ENCODE measurements around the gene GMCL2.

GMCL2 gene

DNA sequence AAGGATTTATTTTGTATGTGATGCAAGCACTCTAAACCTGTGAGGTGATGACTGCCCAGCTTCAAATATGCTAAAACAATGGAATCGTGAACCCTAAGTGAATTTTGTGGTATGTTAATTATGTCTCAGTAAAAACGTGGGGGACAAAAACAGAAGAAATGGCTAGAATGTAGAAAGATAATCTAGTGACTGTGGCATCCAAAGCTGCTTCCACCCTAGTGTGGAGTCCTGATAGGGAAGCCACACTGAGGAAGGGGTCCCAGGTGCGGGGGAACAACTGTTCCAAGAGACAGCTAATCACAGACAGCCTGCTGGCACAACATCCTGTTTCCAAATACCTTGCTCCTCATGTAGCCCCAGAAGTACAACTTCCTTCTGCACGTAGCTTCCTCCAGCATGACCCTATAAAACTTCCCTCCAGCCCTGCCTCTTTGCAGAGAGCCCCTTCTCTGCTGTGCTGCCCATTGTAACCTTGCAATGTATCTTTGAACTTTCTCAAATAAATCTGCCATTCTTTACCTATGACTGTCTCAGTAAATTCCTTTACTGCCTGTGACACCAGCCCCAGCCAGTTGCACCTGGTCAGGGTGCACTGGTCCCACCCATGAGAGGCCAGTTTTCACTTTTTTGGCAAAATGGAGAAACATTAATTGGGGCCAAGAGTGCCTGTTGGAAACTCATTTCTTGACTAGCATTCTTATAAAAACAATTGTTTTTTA, 4.9 kb downstream of the GMCL2 start:
- no peak for DNase-seq

DNA sequence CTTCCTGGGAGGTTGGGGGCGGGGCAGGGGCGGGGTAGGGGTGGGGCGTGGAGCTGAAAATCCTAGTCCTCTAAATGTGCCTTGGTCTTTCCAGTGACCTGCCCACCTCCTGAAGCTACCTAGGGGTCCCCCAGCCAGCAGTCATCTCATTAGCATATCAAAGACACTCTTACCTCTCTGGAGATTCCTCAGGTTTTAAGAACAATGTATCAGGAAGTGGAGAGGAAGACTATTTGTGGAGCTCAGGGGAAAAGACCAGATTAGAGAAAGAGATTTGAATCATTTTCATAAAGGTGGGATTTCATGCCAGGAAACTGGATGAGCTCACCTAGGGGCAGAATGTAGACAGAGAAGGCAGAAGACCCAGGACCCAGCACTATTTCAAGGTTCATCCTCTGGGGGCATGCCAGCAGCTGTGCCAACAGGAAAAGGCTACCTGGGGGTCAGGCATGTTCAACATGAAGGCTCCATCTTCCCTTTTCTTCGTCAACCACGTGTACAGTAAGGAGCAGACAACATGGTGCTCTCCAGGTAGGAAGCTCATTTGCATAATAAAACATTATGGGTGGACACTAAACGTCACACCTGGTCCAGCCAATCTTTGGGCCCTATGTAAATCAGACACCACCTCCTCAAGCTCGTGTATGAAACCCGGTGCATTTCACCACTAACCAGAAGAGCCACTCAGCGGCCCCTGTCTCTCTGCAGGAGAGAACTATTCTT, 6.9 kb downstream of the GMCL2 start:
- no peak for DNase-seq

DNA sequence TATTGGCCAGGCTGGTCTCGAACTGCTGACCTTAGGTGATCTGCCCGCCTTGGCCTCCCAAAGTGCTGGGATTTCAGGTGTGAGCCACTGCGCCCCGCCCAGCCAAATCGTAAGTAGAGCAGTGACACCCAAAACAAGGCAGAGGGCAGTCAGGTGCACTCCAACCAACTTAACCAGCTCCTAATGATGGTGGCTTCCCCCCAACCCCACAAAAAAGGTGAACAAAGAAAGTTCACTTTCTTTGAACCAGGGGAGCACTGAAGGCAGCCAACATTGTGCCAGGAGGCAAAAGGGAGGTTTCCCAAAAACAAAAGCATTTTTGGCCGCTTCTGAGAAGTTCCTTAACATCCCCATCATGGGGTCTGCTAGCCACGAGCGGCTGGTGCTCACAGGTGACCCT, 9.6 kb downstream of the GMCL2 start:
- DNase-seq, result no peak

DNA sequence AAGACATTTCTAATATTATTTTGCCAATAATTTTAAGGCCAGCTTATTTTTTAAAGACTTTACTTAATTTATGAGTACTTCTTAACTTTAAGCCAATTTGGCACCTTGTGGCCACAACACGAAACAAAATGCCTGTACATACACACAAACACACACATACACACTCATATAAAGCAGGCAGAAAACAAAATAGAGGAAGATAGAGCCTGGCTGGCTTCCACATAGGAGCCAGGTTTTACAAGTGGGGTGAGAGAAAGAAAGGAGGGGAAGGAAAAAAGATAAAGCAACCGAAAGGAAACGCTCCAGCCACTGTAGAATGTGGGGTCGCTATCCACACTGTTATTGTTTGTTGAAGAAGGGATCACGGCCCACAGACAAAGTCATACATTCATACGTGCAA, 10.4 kb downstream of the GMCL2 start:
- no peak for DNase-seq

DNA sequence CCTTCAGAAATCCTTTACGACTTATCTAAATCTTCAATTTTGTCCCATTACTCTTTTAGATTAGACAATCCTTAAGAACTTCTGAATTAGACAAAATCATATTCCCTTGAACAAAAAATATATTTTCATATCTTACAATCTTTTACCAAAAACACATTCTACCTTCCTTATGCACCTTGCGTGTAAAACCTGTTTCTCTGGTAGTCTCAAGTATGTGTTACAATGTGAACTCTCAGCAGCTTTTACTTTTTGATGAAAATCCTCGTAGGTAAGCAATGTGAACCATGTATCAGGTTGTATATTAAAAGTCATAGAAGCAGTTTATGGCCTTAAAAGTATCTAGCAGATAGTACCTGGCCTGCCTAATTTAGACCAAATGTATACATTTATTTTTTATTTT, 12.7 kb downstream of the GMCL2 start:
- DNase-seq, result no peak

DNA sequence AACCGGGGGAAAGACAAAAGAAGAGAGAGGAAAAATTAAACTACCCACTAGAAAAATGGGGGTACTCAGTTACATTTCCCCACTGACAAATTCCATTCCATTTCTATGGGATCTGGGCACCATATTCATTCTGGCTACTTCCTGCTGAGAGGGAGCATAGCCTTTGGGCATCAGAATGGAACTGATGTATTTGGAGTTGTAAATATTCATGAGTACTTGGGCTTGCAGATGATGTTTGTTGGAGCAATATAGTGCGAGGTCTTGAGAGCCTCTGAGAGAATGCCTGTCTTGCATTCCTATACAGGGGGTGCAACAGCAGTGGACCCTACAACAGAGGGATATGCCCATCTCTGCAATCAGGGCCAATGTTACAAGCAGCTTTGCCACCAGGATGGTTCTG, 16.7 kb downstream of the GMCL2 start:
- DNase-seq, result no peak

DNA sequence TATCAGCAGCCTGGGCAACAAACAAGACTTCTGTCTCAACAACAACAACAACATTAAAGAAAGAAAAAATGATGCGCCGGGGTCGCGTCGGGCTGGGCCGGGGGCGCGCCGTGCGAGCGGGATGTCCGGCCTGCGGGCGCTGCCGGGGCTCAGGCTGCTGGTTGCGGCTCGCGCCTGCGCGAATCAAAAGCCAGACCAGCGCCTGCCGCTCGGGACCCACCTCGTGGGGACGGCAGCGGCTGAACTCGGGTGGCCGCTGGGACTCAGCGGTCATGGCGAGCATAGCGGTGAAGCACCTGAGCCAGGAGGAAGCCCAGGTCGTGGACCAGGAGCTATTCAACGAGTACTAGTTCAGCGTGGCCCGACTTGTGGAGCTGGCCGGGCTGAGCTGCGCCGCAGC, 21.6 kb downstream of the GMCL2 start:
- no peak for DNase-seq

DNA sequence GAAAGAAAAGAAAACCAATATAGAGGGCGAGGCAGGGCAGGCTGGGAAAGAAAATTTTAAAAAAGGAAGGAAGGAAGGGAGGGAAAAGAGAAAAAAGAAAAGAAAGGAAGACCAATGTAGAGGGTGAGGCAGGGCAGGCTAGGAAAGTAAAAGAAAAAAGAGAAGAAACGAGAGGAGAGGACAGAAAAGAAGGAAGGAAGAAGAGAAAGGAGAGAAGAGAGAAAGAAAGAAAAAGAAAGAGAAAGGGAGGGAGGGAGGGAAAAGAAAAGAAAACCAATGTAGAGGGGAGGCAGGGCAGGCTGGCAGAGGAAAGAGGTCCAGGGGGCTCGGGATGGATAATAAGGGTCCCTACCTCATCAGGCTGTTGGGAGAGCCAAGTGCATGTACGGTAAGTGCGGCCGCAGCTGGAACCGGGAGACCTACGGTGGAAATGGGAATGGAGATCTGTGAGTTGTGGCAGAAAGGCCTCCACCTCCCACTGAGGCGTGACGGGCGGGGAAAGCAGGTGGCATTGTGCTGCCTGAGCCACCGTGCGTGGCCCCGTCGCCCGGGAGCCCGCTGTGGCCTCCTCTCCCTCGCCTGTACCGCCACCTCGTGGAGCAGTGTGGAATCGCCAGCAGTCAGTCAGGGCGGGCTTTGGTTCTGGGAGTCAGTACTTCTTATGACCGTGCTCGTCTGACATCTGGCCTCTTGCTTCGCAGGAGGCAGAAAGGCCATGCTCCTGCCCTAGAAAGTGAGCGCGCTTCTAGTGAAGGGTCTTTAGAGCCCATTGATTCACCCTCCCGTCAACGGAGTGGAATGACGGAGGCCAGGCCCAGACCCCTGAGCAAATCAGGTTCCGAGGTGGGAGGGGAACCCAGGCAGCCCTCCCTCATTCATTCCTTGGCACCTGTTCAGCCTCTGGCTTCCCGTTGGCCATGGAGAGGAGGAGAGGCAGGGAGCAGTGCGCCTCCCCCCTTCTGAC, 23.1 kb downstream of the GMCL2 start:
- DNase-seq, result peak in 50 of 51 donors; percentile 9 to 88 (median 63)

DNA sequence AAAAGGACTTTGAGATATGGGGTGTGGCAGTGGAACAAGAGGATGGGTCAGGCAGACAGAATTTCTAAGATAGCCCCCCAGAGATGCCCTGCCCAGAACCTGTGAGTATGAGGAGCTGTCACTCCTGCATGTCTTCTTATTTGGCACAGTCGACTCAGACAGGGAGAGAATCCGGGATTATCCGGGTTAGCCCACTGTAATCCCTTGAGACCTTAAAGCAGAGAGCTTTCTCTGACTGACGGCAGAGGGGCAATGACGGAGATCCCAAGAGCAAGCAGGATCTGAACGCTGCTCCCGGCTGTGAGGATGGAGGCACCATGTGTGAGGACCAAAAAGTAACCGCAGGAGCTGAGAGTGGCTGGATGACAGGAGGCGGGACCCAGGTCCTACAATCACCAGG, 24.7 kb downstream of the GMCL2 start:
- no peak for DNase-seq

DNA sequence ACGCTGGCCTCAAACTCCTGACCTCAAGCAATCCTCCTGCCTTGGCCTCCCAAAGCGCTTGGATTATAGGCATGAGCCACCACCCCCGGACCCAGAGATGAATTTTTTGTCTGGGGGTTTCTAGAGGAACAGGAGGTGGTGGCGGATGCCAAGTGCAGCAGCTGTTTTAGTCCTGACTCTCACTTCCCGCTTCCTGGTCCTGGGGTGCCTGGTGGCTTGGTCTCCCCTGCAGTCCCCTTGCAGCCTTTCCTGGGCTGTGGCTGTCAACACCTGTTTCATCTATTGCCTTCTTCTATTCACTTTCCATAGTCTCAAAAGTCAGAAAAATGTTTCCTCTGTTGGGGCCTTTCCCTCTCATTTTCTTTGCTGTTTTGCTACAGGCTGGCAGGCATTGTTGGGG, 27.0 kb downstream of the GMCL2 start:
- DNase-seq, result no peak

DNA sequence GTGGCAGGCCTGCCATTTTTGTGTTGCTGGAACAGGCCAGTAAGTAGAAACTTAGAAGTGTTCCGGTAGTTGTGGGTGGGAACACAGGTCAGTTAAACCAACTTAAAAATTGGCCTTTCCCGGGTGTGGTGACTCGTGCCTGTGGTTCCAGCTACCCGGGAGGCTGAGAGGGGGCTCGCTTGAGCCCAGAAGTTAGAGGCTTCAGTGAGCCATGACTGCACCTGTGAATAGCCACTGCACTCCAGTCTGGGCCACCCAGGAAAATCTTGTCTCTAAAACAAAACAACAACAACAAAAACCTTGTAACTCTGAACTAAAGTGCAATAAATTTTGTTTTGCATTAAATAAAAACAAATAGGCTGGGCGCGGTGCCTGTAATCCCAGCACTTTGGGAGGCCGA, 32.1 kb downstream of the GMCL2 start:
- no peak for DNase-seq

DNA sequence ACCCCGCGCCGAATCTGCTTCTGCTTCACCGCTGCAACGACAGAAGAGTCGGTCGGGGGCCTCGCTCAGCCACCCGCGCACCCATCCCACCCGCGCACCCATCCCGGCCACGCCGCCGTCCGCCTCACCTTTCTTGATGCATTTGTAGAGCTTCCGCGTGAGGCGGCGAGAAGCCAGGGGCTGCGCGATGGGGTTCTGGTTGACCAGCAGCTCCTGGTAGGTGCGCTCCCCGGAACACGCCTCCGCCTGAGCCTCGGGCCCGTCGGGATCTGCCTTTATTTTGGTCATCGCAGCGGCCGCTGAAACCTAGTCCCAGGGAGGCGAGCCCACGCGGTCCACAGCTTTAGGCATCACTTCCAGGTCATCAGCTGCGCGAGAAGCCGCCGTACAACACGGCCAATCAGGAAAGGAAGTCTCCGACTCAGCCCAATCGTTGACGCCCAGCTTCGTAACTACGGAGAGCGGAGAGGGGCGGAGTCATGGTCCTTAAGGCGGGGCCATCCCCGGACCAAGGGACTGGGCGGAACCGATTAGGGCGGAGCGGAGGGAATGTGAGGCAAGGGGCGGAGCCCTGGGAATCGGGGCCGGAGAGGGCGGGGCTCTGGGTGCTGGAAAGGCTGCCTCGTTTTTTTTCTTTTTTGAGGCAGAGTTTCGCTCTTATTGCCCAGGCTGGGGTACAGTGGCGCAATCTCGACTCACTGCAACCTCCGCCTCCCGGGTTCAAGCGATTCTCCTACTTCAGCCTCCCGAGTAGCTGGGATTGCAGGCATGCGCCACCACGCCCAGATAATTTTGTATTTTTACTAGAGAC, 33.4 kb downstream of the GMCL2 start, which contains the start of gene NHP2:
NHP2 (minus strand) TSS at position 356 of the 811 bp plus-strand sequence; CDS start at position 288, 68 bp downstream.
- peak; percentile 70 to 99 (median 97) for DNase-seq

DNA sequence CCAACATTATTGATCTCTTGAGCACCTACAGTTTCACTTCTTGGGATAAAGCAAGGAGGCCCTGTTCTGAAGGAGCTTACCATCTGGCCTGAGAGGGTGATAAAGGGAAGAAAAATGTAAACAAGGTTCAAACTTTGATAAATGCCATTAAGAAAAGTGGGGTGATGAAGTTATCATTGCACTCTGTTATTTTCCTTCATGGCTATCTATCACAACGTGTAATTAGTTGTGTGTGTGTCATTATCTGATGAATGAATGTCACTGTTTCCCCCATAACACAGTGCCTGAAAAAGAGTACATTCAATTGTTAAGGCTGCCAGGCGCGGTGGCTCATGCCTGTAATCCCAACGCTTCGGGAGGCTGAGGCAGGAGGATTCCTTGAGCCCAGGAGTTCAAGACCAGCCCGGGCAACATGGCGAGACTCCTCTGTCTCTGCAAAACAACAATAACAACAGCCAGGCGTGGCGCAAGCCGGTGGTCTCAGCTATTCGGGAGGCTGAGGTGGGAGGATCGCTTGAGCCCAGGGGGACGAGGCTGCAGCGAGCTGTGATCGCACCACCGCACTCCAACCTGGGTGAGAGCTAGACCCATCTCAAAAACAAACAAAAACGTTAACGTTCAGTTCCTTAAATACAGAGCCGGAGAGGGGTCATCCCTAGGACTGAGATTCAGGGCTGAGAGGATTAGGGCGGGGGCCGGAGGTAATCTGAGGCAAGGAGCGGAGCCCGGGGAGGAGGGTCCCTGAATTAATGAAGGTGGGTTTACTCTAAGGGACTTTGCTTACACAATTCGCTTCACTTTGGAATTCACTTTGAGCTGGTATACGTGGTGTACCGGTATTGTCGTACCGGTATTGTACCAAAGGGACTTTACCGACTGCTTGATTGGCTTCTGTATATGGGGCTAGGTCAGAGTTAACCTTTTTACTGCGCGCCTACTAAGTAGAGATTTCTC, 34.4 kb downstream of the GMCL2 start:
- no peak for DNase-seq

DNA sequence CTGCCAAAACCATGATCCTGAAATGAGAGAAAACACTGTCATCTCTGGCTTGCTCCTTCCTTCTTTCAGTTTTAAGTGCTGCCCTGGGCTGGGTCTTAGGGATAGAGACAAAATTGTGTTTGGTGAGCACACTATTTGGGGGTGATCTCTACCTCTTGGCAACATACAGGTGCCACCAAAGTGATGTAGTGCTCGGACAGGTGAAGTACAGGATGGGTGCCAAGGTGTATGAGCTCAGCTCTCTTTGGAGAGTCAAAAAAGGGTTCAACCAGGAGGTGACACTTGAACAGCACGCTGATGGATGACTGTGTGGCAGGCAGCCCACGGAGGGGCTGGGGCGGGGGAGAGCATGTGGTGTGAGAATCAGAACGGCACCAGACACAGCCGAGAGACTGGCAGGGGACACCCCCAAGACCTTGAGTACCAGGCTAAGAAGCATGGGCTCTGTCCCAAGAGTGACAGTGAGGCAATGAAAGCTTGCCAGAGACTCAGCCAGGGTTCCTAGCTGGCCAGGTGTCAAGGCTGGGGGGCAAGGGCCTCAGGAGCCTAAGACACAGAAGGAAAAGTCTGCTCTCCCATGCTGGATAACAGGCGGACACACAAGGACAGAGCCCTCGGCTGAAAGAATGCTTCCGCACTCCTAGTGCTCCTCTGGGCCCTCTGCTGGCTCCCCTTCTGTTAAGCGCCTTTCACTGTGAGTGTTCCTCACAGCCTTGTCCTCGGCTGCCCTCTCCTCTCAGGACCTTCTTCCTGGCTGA, 36.0 kb downstream of the GMCL2 start:
- DNase-seq, result no peak

DNA sequence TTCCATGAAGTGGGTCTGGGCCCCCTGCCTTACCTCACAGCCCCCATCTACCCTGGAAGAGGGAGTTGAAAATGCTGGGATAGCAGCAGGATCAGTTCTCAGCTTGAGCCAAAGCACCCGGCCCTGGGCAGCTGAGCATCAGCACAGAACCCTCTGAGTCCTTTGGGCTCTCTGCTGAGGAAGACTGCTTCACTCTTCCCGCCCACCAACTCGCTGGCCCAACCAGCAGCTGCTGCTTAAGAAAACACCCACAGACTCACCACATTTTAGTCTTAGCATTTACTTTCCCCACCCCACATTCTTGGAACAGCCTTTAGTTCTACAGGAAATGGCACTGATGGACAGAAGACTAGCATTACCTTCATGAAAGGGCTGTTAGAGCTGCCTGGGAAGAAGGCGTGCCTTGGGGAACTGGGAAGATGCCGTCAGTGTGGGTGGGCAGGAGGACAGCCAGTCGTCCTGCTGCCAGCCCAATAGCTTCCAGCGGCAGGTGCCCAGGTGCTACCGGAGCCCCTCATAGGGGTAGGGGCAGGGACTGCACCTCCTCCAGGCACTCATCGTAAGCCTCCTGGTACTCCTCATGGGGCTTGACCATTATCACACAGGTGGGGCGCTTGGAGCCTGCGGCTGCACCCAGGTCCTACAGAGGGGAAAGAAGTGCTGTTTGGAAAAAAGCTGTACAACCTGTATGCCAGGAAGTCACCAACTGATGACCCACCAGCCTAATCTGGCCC, 37.8 kb downstream of the GMCL2 start:
- peak in 1 of 51 donors; percentile 43 for DNase-seq

DNA sequence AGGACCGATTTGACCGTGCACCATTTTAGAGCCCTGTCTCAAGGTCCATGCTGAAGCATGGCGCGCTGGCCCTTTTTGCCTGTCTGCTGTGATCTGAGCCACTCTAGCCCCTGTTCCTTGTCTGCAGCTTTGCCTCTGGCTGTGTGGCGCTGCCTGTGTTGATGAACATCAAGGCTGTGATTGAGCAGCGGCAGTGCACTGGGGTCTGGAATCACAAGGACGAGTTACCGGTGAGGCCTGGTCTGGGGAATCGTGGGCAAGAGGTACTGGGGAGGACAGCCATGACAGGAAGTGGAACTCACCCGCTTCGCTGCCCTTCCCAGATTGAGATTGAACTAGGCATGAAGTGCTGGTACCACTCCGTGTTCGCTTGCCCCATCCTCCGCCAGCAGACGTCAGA, 39.8 kb downstream of the GMCL2 start:
- no peak for DNase-seq

DNA sequence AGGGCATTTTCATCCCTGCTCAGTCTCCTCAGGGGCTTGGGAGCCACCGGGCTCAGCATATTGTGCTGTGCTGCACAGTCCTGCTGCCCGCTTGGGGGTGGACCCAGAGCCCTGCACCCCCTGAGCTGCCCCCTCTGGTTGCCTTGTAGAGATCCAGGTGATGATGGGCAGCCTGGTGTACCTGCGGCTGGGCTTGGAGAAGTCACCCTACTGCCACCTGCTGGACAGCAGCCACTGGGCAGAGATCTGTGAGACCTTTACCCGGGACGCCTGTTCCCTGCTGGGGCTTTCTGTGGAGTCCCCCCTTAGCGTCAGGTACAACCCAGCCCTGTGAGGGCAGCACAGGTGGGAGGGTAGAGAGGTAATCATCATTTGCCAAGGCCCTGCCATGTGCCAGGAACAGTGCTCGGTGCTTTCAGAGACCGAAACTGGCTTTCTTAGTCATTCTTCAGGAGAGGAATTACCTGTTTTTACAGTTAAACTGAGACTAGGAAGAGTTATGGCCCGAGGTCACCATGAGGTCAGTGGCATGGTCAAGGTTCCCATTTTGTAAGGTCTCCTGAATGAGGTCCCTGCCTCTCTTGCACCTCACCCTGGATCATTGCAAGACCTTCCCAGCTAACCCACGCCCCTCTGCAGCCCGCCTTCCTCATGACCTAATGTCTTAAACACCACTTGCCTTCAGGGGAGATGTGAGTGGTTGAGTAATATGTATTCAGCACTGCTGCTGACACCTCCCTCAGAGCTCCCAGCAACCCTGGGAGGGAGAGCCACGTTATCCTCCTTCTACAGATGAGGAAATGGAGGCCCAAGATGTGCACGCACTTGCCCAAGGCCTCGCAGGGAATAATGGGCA, 41.0 kb downstream of the GMCL2 start:
- DNase-seq, result peak in 17 of 51 donors; percentile 5 to 39 (median 15)
